SK-N-SH treated with all-trans-retinoic acid at 6 μM for 48 hours (cell line): Measurements from ENCODE around the gene CRYGB.

Experiments used
- ARNTL ChIP-seq: fragments of 450-650 bp; formaldehyde crosslinking; IDR thresholded peaks from 2 replicates; pipeline ENCODE4 v1.5.0; 2020; ENCODE audit warnings: low read depth, mild to moderate bottlenecking, moderate library complexity, borderline replicate concordance
- GLIS3 ChIP-seq: fragments of 250-450 bp; sonication (Bioruptor Pico); IDR thresholded peaks from 2 replicates; pipeline ENCODE4 v1.5.0; 2020; ENCODE audit warnings: mild to moderate bottlenecking, moderate library complexity
- OSR1 ChIP-seq: fragments of 250-450 bp; sonication (Bioruptor Pico); IDR thresholded peaks from 2 replicates; pipeline ENCODE4 v1.8.0; 2022; ENCODE audit warnings: moderate library complexity, mild to moderate bottlenecking, inconsistent platforms
- POU6F1 ChIP-seq: fragments of 250-450 bp; sonication (Bioruptor Pico); IDR thresholded peaks from 2 replicates; pipeline ENCODE4 v1.8.0; 2021; ENCODE audit warnings: low read depth, mild to moderate bottlenecking, moderate library complexity, borderline replicate concordance
- RARB ChIP-seq: fragments of 250-450 bp; sonication (Bioruptor Pico); IDR thresholded peaks from 2 replicates; pipeline ENCODE4 v1.8.0; 2021; ENCODE audit warnings: mild to moderate bottlenecking, moderate library complexity
- SNAI2 ChIP-seq: fragments of 250-450 bp; sonication (Bioruptor Pico); IDR thresholded peaks from 2 replicates; pipeline ENCODE4 v1.5.0; 2020; ENCODE audit warnings: mild to moderate bottlenecking, moderate library complexity
- ZFP3 ChIP-seq: fragments of 250-450 bp; sonication (Bioruptor Pico); IDR thresholded peaks from 2 replicates; pipeline ENCODE4 v1.5.0; 2020; ENCODE audit warnings: mild to moderate bottlenecking, moderate library complexity
- ZFP30 ChIP-seq: fragments of 450-650 bp; formaldehyde crosslinking; IDR thresholded peaks from 2 replicates; pipeline ENCODE4 v1.5.0; 2022; ENCODE audit warnings: mild to moderate bottlenecking, moderate library complexity
- ZNF70 ChIP-seq: fragments of 450-650 bp; formaldehyde crosslinking; IDR thresholded peaks from 2 replicates; pipeline ENCODE4 v1.5.0; 2020; ENCODE audit warnings: mild to moderate bottlenecking, moderate library complexity
- ZNF8 ChIP-seq: fragments of 450-650 bp; formaldehyde crosslinking; IDR thresholded peaks from 2 replicates; pipeline ENCODE4 v1.5.0; 2020; ENCODE audit warnings: mild to moderate bottlenecking, moderate library complexity
- TF ChIP-seq, protein P1 (sequence below): fragments of 250-450 bp; sonication (Bioruptor Pico); IDR thresholded peaks from 2 replicates; pipeline ENCODE4 v1.8.0; 2020; ENCODE audit warnings: mild to moderate bottlenecking, moderate library complexity, borderline replicate concordance
- TF ChIP-seq, protein P2 (sequence below): fragments of 250-450 bp; sonication (Bioruptor Pico); IDR thresholded peaks from 2 replicates; pipeline ENCODE4 v1.5.1; 2020; ENCODE audit warnings: low read depth, mild to moderate bottlenecking, moderate library complexity

DNA sequence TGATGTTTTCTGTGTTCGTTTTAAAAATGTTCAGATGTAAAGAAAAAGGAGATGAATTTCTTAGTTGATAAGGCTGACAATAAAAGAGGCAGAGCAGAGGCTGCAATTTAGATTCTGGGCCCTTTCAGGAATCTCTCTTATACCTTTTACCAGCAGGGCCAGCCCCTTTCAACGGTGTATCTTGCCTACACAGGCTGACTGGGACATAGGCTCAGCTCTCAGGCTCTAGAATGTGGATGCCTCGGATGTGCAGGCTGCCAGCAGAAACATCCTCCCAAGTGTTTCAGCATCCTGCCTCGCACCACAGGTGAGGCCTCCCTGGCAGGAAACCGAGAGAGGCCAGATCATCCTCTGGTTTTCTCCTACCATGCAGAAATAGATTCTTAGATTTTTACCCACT is 40.5 kb upstream of the CRYGB start:
- TF ChIP-seq SNAI2 (CRISPR knock-in tag) (no peak), OSR1 (no peak), ZNF8 (CRISPR knock-in tag) (no peak), RARB (CRISPR knock-in tag) (no peak), ZFP3 (CRISPR knock-in tag) (no peak), ZFP30 (CRISPR knock-in tag) (no peak), ARNTL (CRISPR knock-in tag) (no peak), POU6F1 (CRISPR knock-in tag) (no peak), GLIS3 (CRISPR knock-in tag) (no peak), ZNF70 (CRISPR knock-in tag) (no peak)
- TF ChIP-seq, protein P1, sequence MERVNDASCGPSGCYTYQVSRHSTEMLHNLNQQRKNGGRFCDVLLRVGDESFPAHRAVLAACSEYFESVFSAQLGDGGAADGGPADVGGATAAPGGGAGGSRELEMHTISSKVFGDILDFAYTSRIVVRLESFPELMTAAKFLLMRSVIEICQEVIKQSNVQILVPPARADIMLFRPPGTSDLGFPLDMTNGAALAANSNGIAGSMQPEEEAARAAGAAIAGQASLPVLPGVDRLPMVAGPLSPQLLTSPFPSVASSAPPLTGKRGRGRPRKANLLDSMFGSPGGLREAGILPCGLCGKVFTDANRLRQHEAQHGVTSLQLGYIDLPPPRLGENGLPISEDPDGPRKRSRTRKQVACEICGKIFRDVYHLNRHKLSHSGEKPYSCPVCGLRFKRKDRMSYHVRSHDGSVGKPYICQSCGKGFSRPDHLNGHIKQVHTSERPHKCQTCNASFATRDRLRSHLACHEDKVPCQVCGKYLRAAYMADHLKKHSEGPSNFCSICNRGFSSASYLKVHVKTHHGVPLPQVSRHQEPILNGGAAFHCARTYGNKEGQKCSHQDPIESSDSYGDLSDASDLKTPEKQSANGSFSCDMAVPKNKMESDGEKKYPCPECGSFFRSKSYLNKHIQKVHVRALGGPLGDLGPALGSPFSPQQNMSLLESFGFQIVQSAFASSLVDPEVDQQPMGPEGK (CRISPR knock-in tag), result no peak
- TF ChIP-seq, protein P2, sequence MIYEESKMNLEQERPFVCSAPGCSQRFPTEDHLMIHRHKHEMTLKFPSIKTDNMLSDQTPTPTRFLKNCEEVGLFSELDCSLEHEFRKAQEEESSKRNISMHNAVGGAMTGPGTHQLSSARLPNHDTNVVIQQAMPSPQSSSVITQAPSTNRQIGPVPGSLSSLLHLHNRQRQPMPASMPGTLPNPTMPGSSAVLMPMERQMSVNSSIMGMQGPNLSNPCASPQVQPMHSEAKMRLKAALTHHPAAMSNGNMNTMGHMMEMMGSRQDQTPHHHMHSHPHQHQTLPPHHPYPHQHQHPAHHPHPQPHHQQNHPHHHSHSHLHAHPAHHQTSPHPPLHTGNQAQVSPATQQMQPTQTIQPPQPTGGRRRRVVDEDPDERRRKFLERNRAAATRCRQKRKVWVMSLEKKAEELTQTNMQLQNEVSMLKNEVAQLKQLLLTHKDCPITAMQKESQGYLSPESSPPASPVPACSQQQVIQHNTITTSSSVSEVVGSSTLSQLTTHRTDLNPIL (CRISPR knock-in tag), result no peak
